GM19467 (cell line): Measurements from ENCODE around the gene C20orf141.
"Not testable (repeated sequence)": the region's sequence is repeated elsewhere in the genome, so short reads cannot be mapped to it uniquely, and the experiment has no call there.

Experiments
- ATAC-seq: cut with Tn5 transposase; IDR thresholded peaks from one replicate; pipeline ENCODE4 v1.9.1; 2021; ENCODE audit warnings: mild to moderate bottlenecking, moderate library complexity; ENCODE audit not compliant: unreplicated experiment

Gene C20orf141

DNA sequence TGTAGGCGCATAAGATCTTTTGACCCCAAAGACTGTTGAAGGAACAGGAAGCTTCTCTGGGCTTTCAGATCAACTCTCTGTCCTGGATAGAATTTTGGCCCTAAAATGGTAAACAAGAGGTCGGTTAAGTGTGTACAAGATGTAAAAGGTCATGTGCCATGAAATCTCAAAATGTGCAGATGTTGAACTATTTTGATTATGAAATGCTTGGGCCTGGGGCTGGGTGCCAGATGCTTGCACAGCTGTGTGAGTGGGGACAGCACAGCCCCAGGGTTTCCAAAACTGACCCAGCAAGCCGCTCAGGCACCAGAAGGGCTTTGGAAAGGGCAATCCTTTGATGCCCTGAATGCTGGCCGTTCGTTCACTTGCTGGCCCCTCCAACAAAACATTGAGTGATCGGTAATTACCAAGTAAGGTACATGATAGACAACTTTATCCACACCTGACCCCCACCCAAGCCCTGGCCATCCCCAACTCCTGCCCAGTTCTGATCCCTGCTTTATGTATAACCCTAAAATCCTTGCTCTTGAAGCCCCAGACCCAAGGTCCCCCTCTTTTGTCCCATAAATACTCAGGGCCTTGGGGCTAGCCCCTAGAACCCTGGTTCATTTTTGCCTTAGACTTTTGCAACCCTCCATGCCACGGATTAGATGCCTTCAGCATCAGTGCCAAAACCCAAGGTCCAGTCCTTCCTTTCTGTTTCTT, 3.3 kb downstream of the C20orf141 start:
- ATAC-seq: no peak

DNA sequence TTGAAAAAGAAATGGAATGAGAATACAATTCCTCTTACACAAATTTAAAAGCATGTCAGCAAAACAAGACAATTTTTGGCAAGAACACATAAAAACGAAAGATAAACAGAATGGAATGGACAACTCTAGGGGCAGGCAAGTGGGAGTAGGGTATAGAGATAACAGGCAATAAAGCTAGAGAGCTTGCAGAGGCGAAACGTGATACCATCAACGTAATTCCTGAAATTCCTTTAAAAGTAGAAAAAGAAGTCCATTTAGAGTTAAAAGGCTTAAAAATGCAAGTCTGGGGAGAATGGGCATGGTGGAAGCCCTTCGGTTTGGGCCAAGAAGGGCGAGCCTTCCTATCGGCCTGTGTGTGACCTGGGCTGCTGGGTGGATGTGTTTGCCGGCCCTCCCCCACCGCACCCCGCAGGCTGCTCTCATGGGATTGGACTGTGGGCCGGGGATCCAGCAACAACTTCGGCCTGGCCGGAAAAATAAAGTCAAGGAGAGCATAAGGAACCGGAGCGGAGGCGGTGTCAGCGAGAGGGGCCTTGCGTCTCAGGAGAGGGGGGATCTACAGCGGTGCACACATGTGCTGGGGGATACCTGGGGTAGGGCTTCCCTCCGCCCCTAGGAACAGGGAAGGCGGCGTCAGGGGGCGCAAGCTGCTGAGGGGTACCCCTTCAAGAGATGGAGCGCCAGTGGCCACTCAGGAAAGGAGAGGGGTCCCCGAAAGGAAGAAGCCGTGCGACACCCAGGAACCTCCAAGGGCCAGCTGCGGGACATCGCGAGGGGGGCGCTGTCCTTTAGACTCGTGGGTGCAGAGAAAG, 5.5 kb downstream of the C20orf141 start:
- no peak for ATAC-seq

DNA sequence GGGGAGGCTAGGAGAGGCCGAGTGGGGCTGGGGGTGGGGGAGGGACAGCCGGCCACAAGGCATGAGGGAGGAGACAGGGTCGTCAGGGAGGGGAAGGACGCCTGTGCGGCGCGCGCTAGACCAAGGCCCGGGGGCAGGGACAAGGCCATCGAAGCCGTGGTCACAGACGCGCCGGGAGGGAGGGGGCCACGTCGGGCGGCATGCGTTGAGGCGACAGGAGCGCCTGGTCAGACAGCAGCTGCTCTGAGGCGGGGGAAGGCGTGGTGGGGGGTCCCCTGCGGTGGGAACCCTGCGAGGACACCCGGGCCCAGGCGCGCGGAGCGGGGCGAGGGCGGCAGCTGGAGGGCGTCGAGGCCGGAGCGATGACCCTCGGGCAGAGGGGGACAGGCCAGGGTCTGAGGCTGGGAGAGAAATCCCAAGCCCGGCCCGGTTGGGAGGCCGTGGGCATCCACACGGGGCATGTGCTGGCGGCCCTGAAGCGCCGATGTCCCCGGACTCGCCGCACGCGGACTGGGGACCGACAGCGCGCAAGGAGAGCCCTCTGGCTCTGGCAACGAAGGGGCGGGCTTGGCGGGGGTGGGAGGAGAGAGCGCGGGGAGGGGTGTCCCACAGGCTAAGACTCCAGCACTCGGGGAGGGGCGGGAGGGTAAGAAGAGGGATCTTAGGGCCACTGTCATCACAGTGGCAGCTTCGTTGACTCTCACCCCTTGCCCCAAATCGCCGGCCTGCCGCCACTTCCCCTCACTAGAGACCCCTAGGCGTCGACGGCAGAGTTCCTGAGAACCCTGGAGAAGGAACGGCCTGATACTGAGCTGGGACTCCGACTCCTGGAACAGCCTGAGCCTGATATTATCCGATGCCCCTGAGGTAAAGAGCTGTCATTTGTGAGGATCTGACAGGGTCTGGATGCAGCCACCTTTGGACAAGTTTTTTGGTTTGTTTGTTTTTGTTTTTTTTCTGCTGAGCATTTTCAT, 6.4 kb downstream of the C20orf141 start:
- ATAC-seq: no peak

DNA sequence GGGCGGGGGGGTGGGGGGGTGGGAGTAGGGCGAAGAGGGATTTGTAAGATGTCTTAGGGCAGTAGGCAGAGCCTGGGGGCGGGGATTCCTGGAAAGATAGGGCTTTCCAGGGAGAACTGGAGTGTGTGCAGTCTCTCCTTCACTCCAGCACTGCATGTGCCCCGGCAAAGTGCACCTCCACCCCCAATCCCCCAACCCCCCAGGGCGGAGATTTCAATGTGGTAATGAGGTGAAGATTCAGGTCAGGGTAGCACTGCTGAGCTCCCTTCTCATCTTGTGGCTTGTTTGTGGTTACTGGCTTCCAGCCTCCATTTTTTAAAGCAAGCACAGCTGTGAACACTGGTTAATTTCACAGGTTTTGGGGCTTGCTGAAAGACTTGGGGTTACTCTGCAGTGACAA, 7.3 kb downstream of the C20orf141 start:
- ATAC-seq: no peak

DNA sequence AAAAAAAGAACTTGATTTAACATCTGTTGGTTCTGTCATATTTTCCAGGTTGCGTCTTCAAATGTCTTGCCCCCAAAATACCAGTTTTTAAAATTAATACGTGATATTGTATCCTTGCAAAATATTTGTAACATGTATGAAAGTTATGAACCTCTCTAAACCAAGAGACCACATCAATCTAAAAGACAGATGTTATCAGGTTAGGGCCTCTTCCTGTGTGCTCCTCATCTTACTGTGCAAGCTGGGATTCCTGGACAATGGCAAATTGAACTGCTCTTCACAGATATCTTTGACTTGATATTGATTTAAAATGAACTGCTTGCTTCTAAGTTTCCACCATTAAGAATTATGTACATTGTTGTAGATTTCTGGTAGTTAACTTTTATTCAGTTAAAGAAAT, 11.0 kb downstream of the C20orf141 start:
- no peak for ATAC-seq

DNA sequence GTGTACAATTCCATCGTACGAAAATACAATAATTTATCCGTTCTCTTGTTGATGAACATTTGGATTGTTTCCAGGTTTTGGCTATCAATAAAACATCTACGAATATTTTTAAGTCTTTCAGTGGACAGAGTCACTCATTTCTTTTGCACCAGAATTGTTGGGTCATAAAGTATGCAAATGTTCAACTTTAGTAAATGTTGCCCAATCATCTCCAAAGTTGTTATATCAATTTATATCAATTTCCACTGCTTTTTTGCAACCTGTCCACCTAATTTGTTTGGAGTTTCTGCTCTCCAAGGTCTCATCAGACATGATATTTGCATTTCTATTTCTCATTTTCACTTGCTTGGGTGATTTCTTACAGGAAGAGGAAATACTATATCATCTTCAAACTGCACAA, 11.9 kb downstream of the C20orf141 start:
- no peak for ATAC-seq

DNA sequence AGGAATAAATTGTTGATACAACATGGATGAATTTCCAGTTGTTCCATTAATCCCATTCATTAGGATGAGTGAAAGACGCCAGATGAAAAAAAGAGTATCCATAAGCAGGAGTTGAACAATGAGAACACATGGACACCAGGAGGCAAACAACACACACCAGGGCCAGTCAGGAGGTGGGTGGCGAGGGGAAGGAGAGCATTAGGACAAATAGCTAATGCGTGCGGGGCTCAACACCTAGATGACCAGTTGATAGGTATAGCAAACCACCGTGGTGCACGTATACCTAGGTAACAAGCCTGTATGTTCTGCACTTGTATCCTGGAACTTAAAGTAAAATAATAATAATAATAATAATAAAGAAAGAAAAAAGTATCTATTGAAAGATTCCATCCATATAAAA, 14.6 kb downstream of the C20orf141 start:
- ATAC-seq: no peak

DNA sequence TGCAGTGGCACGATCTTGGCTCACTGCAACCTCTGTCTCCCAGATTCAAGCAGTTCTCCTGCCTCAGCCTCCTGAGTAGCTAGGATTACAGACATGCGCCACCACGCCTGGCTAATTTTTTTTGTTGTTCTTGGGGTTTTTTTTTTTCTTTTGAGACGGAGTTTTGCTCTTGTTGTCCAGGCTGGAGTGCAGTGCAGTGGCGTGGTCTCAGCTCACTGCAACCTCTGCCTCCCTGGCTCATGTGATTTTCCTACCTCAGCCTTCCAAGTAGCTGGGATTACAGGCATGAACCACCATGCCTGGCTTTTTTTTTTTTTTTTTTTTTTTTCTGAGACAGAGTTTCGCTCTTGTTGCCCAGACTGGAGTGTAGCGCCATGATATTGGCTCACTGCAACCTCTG, 16.4 kb downstream of the C20orf141 start:
- not testable (repeated sequence) for ATAC-seq

DNA sequence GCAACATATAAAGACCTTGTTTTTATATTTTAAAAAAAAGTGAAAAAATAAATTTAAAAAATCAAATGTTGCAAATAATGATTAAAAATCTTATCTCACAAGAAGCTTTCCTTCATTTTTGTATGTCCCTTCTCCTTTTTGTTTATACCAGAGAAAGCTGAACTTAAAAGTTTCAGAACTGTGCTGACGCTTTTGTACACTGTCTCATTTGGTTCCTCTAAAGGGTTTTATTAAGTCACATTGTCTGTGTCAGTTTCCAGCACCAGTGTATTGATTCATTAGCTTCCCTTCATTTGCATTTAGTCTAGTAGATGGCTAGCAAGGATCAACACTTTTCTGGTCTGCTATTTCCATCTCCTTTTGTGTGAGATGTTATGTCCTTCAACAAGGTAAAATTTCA, 19.0 kb downstream of the C20orf141 start:
- ATAC-seq: no peak

DNA sequence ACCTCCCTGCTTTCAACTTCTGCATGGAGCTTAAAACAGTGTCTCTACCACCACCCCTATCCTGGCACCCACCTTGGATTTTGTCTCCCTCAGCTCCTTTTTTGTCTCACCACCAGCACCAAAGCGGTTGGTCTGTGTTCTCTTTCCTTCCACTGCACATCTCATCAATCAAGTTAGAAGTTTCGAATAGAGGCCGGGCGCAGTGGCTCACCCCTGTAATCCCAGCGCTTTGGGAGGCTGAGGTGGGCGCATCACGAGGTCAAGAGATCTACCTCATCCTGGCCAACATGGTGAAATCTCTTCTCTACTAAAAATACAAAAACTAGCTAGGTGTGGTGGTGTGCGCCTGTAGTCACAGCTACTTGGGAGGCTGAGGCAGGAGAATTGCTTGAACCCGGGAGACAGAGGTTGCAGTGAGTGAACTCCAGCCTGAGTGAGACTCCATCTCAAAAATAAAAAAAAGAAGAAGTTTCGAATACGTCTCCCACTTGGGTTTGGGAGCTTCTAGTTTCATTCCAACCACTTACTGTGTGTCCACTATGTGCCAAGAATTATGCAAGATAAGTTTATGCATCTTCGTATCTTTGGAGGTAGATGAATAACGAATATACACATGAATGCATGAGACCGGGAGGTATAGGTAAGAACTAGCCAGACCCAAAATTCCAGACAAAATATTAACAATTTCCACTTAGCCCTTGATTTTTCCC, 19.8 kb downstream of the C20orf141 start:
- ATAC-seq: no peak

DNA sequence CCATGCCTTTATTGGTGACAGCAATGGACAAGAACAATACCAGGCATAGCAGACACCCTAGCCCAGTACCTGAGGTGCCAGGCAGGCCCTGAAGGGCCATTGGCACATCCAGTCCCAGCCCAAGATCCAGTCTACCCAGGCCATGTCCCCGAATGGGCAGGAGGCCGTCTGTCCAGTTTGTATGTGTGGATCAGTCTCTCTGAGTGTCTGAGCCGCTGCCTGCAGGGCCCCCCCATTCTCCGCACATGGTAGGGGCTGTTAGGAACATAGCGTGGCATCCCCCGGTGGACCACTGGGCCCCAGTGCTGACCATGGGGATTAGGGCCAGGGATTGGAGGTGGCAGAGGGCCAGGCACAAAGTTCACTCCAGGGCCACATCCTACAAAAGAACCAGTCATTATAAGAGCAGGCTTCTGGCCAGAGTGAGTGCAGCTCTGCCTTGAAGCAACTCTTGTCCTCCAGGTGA, 20.6 kb downstream of the C20orf141 start:
- no peak for ATAC-seq

DNA sequence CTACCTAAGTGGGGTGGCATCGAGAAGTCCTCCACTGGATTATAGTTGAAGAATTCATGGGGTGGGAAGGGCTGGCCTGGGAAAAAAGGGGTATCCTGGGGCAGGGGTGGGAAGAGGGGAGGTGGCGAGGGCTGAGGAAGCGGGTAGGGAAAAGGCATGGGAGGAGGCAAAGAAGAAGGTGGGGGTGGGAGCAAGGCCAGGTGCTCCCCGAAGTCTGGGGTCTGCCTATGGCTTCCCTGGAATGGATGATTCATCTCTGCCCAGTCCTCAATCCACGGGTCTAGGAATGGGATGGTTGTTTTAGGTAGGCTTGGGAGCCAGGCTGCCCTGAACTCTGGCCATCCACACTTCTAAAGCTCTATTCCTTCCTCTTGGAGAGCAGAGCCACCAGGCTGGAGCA, 21.2 kb downstream of the C20orf141 start:
- ATAC-seq: no peak

DNA sequence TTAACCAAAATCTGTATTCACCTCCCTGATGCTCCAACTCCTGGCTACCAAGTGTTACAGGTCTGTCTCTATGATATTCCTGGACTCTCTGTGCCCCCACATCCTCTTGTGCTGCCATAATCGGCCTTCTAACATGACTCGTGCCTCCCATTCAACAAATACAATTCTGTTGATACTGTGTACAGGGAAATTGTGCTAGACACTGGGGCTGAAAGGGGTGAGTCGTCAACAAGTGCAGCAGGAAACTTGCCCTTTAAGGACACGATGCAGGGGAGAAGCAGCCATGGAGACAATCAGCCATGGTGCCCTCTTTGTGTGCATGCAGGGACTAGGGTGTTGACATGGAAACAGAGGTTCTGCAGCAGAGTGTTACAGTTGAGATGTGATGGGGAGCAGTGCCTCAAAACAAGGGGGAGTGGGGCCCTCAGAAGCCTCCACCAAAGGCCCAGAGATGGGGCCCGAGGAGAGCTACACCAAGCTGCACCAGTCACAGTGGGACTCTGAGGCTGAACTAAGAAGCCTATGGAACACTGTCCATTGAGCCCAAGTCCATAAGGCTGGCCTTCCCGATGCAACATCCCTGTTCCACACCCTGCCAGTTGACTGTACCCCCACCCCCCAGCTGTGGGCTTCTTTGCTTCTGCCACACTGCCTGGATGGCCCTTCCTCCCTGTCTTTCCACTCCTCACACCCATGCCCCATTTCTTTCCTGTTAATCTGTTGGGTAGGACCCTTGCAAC, 22.6 kb downstream of the C20orf141 start:
- ATAC-seq: no peak

DNA sequence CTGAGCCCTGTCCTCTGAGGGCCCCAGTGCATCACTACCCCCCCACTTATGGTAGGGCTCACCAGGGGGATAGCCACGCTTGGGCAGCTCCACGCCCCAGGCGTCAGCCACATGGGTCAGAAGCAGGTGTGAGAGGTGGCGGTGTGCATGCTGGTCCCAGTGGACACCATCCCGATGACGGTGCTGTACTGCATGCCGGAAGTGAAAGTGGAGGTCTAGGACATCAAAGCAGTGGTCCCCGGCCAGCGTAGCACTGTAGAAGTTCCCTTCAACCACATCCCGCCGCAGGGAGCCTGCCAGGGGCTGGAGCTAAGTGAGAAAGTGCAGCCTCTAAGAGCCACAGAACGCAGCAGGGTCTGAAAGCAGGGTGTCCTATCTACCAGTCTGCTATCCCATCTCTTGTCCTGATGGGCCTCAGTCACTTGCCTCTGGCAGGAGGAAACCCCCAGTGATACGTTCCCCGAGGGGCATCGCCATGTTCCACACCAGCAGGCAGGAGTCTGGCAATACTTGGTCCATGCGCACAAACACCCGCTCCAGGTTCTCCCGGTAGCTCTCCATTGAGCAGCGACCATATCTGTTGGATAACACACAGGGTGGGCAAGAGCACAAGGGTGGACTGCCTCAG, 23.5 kb downstream of the C20orf141 start:
- no peak for ATAC-seq

DNA sequence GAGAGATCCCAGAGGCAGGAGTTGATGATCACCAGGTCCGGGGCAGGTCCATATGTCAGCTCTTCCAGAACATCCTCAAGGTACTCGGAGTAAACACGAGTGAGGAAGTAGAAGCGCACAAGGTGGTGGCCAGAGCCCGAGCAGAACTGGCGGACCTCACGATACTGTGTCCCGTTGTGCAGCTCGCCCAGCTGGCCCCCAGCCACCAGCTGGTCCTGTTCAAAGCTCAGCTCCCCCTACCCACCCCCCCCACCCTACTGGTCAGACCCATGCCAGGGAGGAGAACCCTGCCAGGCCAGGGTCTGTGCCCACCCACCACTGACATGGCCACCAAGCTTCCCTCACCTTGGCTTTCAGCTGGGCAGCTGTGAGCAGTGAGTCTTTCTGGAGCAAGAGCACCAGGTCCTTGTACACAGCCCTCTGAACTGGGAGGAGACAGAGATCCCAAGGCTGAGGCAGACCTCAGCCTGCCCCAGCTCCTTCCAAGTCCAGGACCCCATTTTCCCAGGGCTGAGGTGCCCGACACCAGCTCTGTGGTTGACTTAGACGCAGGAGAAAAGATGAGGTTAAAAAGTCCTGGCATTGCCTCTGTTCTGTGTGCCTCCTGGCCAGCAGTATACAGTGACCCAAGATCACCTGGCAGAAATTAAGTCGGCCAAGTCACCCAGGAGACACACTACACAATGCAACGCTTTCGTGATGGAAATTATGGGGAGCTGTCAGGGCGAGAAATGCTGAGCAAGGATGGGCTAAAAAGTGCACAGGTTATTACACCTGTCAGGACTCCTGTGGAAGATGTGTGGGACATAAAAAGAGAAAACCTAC, 24.3 kb downstream of the C20orf141 start:
- no peak for ATAC-seq

DNA sequence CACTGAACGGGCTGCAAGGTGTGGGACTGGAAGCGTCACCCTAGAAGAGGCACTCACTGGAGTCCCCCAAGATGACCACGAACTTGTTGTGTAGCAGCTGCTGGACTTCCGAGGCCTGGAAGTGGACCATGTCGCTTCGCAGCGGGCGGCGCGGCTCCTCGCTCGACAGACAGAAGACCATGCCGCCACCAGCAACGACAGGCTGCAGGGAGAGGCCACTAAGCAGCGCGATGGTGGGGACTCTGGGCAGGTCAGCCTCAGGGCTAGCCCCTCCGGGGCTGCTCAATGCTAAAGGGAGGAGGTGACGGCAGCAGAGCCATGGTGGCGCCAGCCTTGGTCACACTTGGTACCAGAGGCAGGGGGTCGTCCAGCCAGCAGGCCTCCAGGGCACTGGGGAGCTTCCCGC, 24.9 kb downstream of the C20orf141 start:
- no peak for ATAC-seq

DNA sequence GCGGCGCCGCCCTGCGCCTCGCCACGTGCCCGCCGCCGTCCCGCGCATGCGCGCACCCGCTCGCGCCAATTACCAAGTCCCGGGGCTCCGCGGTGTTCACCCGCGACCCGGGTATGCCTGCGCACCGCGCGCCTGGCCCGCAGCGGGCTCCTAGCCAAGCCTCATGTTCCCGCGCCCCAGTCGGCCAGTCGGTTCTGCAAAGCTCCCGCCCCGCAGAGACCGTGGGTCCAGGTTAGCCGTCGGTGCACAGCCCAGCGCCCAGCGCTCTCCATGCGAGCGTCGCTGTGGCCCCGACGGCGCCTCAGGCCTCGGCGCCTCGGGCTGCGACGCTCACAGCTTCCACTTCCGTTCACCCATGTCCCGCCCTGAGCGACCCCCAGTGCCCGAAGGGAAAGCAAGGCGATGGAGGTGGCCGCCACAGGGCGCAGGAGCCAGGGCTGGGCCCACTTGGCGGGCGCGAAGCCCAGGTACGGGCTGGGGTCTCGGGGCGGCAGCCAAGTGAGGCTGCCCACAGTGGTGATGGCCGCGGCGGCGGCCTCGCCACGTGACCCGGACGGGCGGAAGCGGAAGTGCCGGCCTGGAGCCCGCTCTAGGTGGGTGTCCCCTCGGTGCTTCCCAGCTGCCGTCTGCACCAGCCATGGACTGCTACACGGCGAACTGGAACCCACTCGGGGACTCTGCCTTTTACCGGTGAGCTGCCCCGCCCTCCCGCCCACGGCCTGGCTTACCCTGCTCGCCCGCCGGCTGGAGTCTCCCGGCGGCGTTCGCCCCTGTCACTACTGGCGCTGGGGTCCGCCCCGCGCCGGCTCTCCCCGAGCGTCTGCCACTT, 25.6 kb downstream of the C20orf141 start, which contains the start of the genes PCED1A and VPS16:
PCED1A (minus strand) TSS at position 518 of the 829 bp plus-strand sequence. CDS start 743 bp downstream, outside the sequence.
VPS16 (plus strand) TSS at position 608 of the 829 bp plus-strand sequence; CDS start at position 638, 30 bp downstream.
- ATAC-seq: peak; percentile 90
